ENCODE measurements around the gene DCST1.

Gene DCST1

GRCh38 chr1:155066777-155067176 is 33.2 kb downstream of the DCST1 start:
- no peak for TF ChIP-seq TAF1 (IDR thresholded peaks at IDR 0.05; ENCODE audit: borderline replicate concordance, insufficient read depth, low read length)
- TF ChIP-seq REST (IDR thresholded peaks at IDR 0.05; ENCODE audit: insufficient read depth in 1 of 2, low read depth in 2 of 2, low read length in 2 of 2): no peak
- TF ChIP-seq SIN3A (IDR thresholded peaks at IDR 0.05; ENCODE audit: borderline replicate concordance, insufficient read depth, low read length): no peak
- TF ChIP-seq POLR2AphosphoS5 (IDR thresholded peaks at IDR 0.05; ENCODE audit: low read depth, low read length): no peak

- TF ChIP-seq TAF1 (IDR thresholded peaks at IDR 0.05; ENCODE audit: borderline replicate concordance, insufficient read depth, low read length) (no peak), REST (IDR thresholded peaks at IDR 0.05; ENCODE audit: insufficient read depth in 1 of 2, low read depth in 2 of 2, low read length in 2 of 2) (no peak), SIN3A (IDR thresholded peaks at IDR 0.05; ENCODE audit: borderline replicate concordance, insufficient read depth, low read length) (no peak), FOXP2 (optimal IDR thresholded peaks at IDR 0.05; ENCODE audit: borderline replicate concordance, extremely low read depth, extremely low read length, insufficient read depth) (no peak), POLR2AphosphoS5 (IDR thresholded peaks at IDR 0.05; ENCODE audit: low read depth, low read length) (no peak)
Observed at GRCh38 chr1:155068599-155068998, 35.0 kb downstream of the DCST1 start.

- TF ChIP-seq SIN3A (IDR thresholded peaks at IDR 0.05; ENCODE audit: borderline replicate concordance, insufficient read depth, low read length): no peak
Observed at GRCh38 chr1:155069551-155070157, 36.0 kb downstream of the DCST1 start.

GRCh38 chr1:155070158-155070621 is 36.6 kb downstream of the DCST1 start:
- TF ChIP-seq FOXP2 (optimal IDR thresholded peaks at IDR 0.05; ENCODE audit: borderline replicate concordance, extremely low read depth, extremely low read length, insufficient read depth): no peak
- no peak for TF ChIP-seq SIN3A (IDR thresholded peaks at IDR 0.05; ENCODE audit: borderline replicate concordance, insufficient read depth, low read length)
- TF ChIP-seq POLR2AphosphoS5 (IDR thresholded peaks at IDR 0.05; ENCODE audit: low read depth, low read length): no peak
- no peak for TF ChIP-seq REST (IDR thresholded peaks at IDR 0.05; ENCODE audit: insufficient read depth in 1 of 2, low read depth in 2 of 2, low read length in 2 of 2)
- no peak for TF ChIP-seq TAF1 (IDR thresholded peaks at IDR 0.05; ENCODE audit: borderline replicate concordance, insufficient read depth, low read length)

- TF ChIP-seq POLR2AphosphoS5 (IDR thresholded peaks at IDR 0.05; ENCODE audit: low read depth, low read length) (no peak), FOXP2 (optimal IDR thresholded peaks at IDR 0.05; ENCODE audit: borderline replicate concordance, extremely low read depth, extremely low read length, insufficient read depth) (no peak), TAF1 (IDR thresholded peaks at IDR 0.05; ENCODE audit: borderline replicate concordance, insufficient read depth, low read length) (no peak), REST (IDR thresholded peaks at IDR 0.05; ENCODE audit: insufficient read depth in 1 of 2, low read depth in 2 of 2, low read length in 2 of 2) (no peak), SIN3A (IDR thresholded peaks at IDR 0.05; ENCODE audit: borderline replicate concordance, insufficient read depth, low read length) (no peak)
Observed at GRCh38 chr1:155070721-155071569, 37.3 kb downstream of the DCST1 start.

All from PFSK-1 (cell line).